ENCODE results near the gene GHR.

- TF ChIP-seq YY1 (IDR thresholded peaks at IDR 0.05; ENCODE audit: insufficient read depth, insufficient read length) = no peak
- TF ChIP-seq ZNF274 (IDR thresholded peaks at IDR 0.05; ENCODE audit: low read depth, low read length) = no peak
Measured at GRCh38 chr5:42718591-42718990, 295.4 kb downstream of the GHR start.

All from NT2/D1 (cell line).